GM15510 (cell line): Measurements from ENCODE around the gene SIGLEC15.

Experiments used
- POLR2A ChIP-seq: IDR thresholded peaks from 3 replicates; pipeline ENCODE4 v1.6.1; 2011; ENCODE audit warnings: borderline replicate concordance; ENCODE audit not compliant: insufficient read length; ENCODE audit errors: extremely low read depth

The SIGLEC15 gene

GRCh38 chr18:45889419-45890064, 64.1 kb downstream of the SIGLEC15 start:
- TF ChIP-seq POLR2A: no peak

GRCh38 chr18:45890606-45891005, 65.1 kb downstream of the SIGLEC15 start:
- no peak for TF ChIP-seq POLR2A

GRCh38 chr18:45891806-45892205, 66.3 kb downstream of the SIGLEC15 start:
- TF ChIP-seq POLR2A: no peak
